Fibroblast of the aortic adventitia (primary cell): ENCODE data around the gene CSMD2. TPM values are rescaled to one million over a fixed set of nuclear protein-coding genes. Genes with fewer than 3 reads are reported as not detected.

ENCODE experiments used
- DNase-seq: peaks from one replicate; pipeline ENCODE4 v3.0.0-alpha.2; 2010; ENCODE audit warnings: low read depth
- H3K4me3 ChIP-seq: 2 replicates; pipeline ENCODE4 v1.5.1; 2011; ENCODE audit warnings: low read depth, mild to moderate bottlenecking, control low read depth, low read length, moderate library complexity
- CTCF ChIP-seq: IDR thresholded peaks from 2 replicates; pipeline ENCODE4 v1.5.1; 2011; ENCODE audit warnings: mild to moderate bottlenecking, low read length, control low read depth, inconsistent platforms; ENCODE audit not compliant: insufficient read depth
- total RNA-seq: library from RNA; depleted of rRNA; stranded (reverse); fragments of >200 nt; gene quantifications from 2 replicates; pipeline ENCODE4 v1.2.3, GENCODE V29; 2012; ENCODE audit warnings: low replicate concordance

Gene CSMD2
- total RNA-seq, 1 donor = 6.6 TPM

- no peak for TF ChIP-seq CTCF
- DNase-seq = no peak
- H3K4me3 ChIP-seq = no peak overlapping the region
These were observed 601.3 kb downstream of the CSMD2 start for GRCh38 chr1:33563699-33564098.

- no peak overlapping the region for H3K4me3 ChIP-seq
- no peak for TF ChIP-seq CTCF
- no peak for DNase-seq
These were observed 602.5 kb downstream of the CSMD2 start for GRCh38 chr1:33562563-33562962.

GRCh38 chr1:33561576-33561975, 603.5 kb downstream of the CSMD2 start:
- no peak for DNase-seq
- H3K4me3 ChIP-seq = no peak overlapping the region
- TF ChIP-seq CTCF = no peak

GRCh38 chr1:33560680-33561079, 604.4 kb downstream of the CSMD2 start:
- DNase-seq = peak; percentile 8
- H3K4me3 ChIP-seq = no peak overlapping the region
- TF ChIP-seq CTCF = no peak

- H3K4me3 ChIP-seq = no peak overlapping the region
- DNase-seq = no peak
- TF ChIP-seq CTCF = no peak
These were observed 616.3 kb downstream of the CSMD2 start for GRCh38 chr1:33548721-33549120.

- H3K4me3 ChIP-seq = no peak overlapping the region
- DNase-seq = peak; percentile 1
- no peak for TF ChIP-seq CTCF
These were observed 616.7 kb downstream of the CSMD2 start for GRCh38 chr1:33548319-33548718.

- no peak overlapping the region for H3K4me3 ChIP-seq
- no peak for TF ChIP-seq CTCF
- peak; percentile 16 for DNase-seq
These were observed 617.5 kb downstream of the CSMD2 start for GRCh38 chr1:33547576-33547975.
